HG03103 (cell line): ENCODE data around the gene ZFYVE9.
"Not testable (repeated sequence)": the region's sequence is repeated elsewhere in the genome, so short reads cannot be mapped to it uniquely, and the experiment has no call there.

Experiments used
- ATAC-seq: cut with Tn5 transposase; IDR thresholded peaks from one replicate; pipeline ENCODE4 v1.9.1; 2021; ENCODE audit warnings: low read depth; ENCODE audit not compliant: unreplicated experiment

Gene ZFYVE9

GRCh38 chr1:52365746-52366516, 224.0 kb downstream of the ZFYVE9 start, which contains the start of gene CC2D1B:
TSS of gene CC2D1B (minus strand) at chr1:52366205. CDS start at chr1:52364620, 1,585 bp downstream.
- ATAC-seq = peak; percentile 86

DNA sequence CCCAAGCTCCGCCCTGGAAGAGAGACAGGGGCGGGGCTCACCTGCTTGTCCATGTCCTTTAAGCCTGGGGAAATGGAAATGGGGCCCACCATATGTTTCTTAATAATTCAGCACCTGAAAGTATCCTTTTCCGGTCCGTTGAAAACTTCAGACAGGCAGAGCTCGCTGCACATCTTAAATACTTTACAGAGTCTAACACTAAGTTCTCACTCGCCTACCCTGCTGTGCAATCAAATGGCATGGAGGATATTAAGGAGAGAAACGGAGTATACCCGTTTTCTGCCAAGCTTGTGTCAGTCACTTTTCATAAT, 224.6 kb downstream of the ZFYVE9 start:
- ATAC-seq = no peak

DNA sequence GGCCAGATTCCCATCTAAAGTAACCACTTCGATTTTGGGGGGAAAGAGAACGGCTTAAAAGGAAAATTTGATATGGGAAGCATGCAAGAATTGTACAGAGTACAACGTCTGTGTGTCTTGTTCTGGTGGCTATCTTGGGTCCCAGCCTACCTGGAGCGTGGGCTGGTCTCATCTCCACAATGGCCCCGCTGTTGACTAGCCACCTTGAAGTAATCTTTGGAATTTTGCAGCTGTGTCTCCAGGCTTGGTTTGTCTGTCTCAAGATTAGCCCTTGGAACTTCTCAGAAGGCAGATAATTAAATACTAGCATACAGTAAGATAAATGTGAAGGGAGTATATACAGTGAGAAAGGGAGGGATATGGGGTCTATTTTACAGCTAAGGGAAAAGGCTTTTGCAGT, 225.4 kb downstream of the ZFYVE9 start:
- ATAC-seq = no peak

GRCh38 chr1:52368383-52369172, 226.7 kb downstream of the ZFYVE9 start:
- ATAC-seq = no peak

DNA sequence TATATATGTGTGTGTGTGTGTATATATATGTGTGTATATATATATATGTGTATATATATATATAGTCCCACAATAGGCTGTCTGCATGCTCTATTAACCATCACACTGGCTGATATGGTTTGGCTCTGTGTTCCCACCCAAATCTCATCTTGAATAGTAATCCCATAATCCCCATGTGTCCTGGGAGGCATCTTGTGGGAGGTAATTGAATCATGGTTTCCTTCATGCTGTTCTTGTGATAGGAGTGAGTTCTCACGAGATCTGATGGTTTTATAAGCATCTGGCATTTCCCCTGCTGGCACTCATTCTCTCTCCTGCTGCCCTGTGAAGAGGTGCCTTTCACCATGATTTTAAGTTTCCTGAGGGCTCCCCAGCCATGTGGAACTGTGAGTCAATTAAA, 228.0 kb downstream of the ZFYVE9 start:
- ATAC-seq = not testable (repeated sequence)

DNA sequence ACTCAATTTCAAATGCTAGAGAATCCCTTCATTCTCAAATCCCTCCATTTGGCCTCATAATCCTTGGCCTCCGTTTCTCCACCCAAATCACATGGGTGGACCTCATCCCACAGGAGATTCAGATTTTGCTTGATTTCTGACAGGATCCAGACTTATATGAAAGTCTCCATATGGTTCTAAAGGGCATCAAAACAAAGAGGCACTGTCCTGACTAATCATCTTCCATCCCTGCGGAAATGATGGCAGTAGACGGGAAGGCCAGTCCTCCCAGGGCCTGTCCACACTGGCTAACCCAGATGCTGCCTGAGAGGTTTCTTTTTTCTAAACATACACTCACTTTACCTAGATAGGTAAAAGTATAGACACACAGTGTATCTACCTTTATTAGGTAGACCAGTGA, 243.5 kb downstream of the ZFYVE9 start:
- ATAC-seq = no peak

- ATAC-seq = no peak
Measured at GRCh38 chr1:52386458-52386857, 244.6 kb downstream of the ZFYVE9 start.

DNA sequence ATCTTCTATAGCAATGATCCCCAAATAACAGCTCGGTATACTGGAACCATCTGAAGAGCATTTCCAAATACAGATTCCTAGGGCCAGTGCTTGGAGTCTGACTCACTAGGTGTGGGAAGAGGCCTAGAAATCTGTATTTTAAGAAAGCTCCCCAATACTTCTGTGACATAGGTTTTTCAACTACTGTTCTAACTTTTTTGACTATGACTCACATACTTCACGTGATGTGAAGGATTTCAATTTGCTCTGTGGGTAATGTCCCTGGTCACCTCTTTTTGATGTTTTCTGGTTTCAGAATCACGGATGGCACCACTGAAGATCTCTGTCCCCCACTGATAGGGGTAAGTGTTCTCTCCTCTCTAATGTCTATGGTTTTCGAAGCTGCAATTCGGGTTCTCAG, 251.3 kb downstream of the ZFYVE9 start:
- no peak for ATAC-seq
